Fibroblast of mammary gland (primary cell): ENCODE measurements around the gene MGRN1.

ENCODE experiments used
- DNase-seq: peaks from one replicate; pipeline ENCODE4 v3.0.0-alpha.2; 2010; ENCODE audit warnings: low read depth
- H3K4me3 ChIP-seq: 2 replicates; pipeline ENCODE4 v1.5.1; 2011; ENCODE audit warnings: low read depth, mild to moderate bottlenecking, low read length, moderate library complexity; ENCODE audit not compliant: control insufficient read depth
- TF ChIP-seq, protein P1 (sequence below): conservative IDR thresholded peaks from 2 replicates; pipeline ENCODE4 v1.5.1; 2011; ENCODE audit warnings: low read depth, low read length, inconsistent platforms; ENCODE audit not compliant: control insufficient read depth, insufficient read depth

MGRN1 gene

DNA sequence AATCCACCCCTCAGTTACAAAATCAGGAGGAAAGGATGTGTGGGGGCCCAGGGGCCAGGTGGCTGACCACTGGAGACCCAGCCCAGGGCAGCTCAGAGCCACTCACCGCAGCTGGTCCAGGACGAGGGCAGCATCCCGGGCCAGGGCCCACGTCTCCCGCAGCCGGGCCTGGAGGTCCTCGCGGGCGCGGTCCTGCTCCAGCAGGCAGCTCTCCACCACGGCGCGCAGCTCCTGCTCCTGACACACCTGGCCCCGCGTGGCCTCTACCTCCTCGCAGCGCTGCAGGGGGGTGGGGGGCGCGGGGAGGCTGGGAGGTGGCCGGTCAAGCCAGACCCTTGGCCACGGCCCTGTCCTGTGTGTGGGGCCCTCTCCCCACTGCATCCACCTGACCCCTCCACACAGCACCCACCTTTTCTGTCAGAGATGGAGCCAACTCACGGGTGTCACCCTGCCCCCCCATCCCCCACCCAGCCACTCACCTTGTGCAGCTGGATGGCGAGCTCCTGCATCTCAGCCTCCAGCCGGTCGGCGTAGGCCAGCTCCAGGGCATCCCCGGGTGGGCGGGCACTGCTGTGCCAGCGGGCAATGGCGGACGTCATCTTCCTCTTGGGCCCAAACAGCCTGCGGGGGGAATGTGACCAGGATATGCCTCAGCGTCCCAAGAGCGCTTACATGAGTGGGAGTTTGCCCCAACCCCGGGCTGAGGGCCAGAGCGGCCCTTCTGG is 73.9 kb downstream of the MGRN1 start:
- TF ChIP-seq, protein P1, sequence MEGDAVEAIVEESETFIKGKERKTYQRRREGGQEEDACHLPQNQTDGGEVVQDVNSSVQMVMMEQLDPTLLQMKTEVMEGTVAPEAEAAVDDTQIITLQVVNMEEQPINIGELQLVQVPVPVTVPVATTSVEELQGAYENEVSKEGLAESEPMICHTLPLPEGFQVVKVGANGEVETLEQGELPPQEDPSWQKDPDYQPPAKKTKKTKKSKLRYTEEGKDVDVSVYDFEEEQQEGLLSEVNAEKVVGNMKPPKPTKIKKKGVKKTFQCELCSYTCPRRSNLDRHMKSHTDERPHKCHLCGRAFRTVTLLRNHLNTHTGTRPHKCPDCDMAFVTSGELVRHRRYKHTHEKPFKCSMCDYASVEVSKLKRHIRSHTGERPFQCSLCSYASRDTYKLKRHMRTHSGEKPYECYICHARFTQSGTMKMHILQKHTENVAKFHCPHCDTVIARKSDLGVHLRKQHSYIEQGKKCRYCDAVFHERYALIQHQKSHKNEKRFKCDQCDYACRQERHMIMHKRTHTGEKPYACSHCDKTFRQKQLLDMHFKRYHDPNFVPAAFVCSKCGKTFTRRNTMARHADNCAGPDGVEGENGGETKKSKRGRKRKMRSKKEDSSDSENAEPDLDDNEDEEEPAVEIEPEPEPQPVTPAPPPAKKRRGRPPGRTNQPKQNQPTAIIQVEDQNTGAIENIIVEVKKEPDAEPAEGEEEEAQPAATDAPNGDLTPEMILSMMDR, result no peak
- H3K4me3 ChIP-seq, result no peak overlapping the region

DNA sequence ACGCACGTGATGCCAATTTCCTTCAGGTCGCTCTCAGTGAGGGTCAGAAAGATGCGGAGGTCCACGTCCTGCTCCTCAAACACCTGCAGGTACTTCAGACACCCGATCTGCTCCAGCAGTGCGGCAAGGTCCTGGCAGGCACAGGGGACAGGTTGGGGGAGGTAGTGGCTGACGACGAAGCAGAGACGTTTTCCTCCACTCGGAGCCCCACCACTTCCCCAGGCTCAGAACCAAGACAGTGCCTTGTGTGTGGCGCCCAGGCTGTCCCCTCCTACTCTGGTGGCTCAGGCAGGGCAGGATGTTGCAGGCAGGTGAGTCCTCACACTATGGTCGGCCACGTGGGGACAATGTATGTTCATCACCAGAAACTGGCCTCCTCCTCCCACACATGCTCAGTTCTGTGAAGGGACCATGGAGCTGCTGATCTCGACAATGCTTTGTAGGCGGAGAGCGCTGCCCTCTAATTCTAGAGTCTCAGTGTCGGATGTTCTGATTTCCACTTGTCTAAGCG is 74.5 kb downstream of the MGRN1 start:
- H3K4me3 ChIP-seq, result no peak overlapping the region
- no peak for DNase-seq
- TF ChIP-seq, protein P1, result no peak

More for the DNA sequence above, 73.9 kb downstream of the MGRN1 start:
- DNase-seq, result no peak

DNA sequence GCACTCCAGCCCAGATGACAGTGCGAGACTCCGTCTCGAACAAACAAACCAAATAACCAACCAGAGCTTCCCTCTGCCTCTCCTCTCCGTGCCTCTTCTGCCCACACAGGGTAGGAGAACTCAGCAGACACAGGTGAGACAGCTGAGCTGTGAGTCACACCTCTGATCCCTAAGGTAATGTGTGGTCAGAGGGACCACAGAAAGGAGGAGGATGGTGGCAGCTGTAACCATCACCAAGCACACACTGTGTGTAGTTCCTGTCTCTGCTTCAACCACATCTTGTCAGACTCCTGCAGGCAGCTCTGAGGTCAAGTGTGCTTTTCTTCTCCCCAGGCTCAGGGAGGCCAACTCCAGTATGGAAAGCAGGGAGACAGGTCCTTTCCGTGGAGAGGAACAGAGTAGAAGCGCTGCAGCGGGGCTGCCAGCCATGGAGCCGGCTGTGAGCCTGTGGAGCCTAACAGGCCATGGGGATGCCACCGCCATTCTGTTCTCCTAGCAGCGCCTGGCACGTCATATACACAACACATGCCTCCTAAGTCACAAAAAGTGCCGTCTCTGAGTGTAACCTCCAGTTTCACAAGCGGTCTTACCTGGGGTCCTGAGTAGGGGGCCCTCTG is 75.9 kb downstream of the MGRN1 start:
- no peak overlapping the region for H3K4me3 ChIP-seq
- TF ChIP-seq, protein P1, result no peak
- no peak for DNase-seq

DNA sequence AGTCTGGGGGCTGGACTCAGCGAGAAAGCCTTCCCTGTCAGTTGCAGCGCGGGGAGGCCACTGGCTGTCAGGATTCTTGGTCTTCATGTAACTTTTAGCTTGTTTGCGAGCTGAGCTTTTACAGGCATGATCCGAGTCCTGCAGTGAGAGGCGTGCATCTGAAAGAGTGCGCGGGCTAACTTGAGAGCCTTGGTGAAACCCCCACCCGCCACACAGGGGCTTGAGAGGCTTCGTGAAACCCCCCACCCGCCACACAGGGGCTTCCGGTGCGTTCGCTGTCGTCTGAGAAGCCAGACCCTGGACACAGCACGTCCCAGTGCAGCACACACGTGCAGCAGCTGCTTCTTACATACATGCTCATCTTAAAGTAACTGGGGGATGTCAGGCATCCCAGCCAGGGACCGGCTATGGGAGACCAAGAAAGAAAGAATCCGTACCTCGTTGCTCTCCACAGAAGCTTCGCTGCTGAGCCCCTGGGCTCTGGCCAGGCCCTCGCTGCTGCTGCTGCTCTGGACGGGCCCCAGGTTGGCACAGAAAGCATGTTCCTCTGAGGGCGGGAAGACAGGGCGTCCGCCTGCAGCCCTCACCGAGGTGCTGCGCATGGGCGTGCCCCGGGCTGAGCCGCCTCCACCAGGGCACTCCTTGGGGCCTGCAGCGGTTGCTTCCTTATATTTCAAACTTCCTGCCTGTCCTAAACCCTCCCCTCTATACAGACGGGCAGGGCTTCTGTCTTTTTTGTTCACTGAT is 76.5 kb downstream of the MGRN1 start:
- H3K4me3 ChIP-seq, result no peak overlapping the region
- TF ChIP-seq, protein P1, result no peak
- DNase-seq, result no peak

DNA sequence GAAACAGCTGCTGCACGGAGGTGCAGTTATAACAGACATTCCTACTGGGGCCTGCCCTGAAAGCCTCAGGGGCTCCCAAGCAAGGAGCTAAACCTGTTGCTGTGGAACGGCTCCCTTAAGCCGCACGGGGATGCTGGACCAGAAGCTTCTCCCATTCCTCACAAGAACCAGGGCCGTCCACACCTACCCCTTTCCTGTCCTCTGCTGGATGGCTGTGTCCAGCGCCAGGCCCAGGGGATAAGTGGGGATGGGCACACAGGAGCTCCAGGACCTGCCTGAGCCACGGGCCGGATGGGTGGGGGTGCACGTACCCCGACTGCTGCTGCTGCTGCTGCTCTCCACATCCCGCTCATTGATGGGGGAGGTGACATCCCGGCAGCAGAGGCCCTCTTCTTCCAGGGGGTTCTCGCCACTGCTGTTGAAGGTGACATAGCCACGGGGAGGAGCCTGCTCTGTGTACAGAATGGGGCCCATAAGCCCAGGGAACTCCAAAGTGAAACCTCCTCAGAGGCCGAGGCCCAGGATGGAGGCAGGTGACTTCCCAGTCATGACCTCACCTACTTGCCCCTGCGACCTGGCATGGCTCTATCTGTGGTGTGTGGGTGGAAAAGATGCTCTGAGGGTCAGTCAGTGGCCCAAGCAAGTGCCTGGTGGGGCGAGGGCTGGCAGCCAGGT is 77.3 kb downstream of the MGRN1 start:
- TF ChIP-seq, protein P1, result no peak
- DNase-seq, result no peak
- no peak overlapping the region for H3K4me3 ChIP-seq

DNA sequence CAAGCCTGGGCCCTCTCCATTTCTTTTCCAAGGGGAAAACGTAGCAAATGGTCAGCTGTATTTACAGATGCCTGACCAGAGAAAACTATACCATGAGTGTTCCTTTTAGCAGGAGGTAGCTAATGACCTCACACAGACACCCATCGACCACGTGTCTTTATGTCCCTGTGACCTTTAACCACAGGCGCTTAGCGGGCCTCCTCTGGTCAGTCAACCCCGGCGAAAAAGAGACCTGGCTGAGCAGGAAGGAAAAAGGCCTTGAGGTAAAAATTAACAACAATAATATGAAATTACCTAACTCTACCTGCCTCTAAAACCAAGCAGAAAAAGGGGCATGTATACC is 77.8 kb downstream of the MGRN1 start:
- no peak for DNase-seq
- TF ChIP-seq, protein P1, result no peak
- no peak overlapping the region for H3K4me3 ChIP-seq
